GM18519 (cell line): Measurements from ENCODE around the gene RPS21.

Source experiments
- ATAC-seq: cut with Tn5 transposase; IDR thresholded peaks from one replicate; pipeline ENCODE4 v1.9.1; 2021; ENCODE audit warnings: mild to moderate bottlenecking, moderate library complexity; ENCODE audit not compliant: unreplicated experiment, low FRiP score

The RPS21 gene

DNA sequence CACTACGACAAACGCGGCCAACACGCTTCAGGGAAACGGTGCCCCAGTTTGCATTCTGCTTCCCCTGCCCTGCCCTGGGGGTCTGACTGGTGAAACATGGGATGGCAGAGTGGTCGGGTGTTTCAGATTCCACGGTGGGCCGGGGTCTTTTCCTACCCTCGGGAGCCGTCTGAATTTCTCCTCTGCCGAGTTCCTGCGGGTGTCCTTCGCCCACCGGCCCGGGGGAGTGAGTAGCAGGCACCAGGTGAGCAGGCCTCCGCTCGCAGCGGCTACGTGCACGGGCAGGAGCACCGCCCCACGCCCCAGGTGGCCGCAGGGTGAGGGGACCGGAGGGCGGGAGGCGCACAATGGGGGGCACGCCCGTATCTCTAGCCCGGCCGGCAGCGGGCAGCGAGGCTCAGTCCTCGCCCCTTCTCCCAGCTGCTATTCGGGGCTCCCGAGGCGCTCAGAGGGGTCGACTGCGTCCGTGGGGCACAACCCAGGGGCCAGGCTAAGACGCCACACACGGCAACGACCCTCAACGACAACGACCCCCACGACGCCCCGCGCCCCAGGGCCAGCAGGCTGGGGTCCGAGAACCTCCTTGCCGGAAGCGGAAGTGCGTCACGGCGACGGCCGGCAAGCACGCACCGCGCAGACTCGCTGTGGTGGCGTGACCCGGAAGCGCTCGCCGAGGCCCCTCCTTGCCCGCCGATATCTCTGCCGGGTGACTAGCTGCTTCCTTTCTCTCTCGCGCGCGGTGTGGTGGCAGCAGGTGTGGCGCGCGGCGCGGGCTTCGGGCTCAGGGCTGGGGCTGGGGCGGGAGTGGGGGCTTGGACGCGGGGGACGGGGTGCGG is at the start of gene RPS21:
Gene RPS21 (plus strand): TSS at position 721 of the 836 bp plus-strand sequence. CDS start 236 bp downstream, outside the sequence.
- ATAC-seq: peak; percentile 54

DNA sequence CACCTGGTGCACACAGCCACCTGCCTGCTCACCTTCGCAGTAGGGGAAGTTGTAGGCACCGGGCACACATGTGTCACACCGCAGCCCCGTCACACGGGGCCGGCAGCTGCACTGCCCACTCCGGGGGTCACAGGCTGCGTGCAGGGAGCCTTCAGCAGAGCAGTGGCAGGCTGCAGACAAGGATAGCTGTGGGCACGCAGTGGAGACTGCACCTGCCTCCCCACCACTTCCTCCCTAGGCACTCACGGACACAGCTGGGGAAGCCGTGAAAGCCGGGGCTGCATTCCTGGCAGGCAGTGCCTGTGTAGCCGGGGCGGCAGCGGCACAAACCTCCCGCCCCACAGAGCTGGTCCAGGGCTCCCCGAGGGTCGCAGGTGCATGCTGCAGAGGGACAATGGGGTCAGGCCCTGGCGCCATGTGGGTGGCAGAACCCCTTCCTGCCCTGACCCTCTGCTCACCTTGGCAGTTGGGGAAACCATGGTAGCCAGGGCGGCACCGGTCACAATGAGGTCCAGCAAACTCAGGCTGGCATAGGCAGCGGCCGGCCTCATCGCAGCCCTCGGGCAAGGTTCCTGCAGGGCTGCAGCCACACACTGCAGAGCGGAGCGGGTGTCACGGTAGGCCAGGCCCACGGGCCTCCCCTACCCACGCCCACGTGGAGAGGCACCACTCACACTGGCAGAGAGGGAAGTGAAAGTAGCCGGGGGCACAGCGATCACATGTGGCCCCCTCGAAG is 49.2 kb upstream of the RPS21 start:
- ATAC-seq: no peak

DNA sequence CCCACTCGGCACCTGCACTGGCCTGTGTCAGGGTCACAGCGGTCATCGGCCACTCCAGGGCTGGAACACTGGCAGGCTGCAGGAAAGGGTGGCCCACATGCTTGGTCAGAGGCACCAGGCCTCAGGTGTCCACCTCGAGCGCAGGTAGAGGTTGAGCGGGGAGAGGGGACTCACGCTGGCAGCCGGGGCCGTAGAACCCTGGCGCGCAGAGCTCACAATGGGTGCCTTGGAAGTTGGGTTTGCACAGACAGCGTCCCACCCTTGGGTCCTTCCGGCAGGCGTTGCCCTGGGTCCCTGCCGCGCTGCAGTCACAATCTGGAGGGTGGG is 48.6 kb upstream of the RPS21 start:
- no peak for ATAC-seq

DNA sequence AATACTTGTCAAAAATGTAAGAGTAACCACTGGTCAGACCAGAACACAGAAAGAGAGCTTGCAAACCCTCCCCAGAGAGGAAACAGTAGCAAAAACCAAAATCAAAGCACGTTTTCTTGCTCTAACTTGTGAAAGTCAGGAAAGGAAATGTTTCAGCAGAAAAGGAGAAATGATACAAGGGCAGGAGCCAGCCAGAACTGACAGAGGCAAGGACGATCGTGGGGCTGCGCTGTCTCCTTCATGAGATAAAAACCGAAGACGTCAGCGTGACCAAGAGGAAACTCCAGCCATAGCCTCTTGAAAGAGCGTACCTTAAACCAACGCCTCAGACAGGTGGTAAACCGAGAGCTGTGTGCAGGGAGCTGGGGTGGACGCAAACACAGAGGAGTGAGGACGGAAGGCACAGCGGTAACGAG is 47.2 kb upstream of the RPS21 start:
- ATAC-seq: peak; percentile 46

DNA sequence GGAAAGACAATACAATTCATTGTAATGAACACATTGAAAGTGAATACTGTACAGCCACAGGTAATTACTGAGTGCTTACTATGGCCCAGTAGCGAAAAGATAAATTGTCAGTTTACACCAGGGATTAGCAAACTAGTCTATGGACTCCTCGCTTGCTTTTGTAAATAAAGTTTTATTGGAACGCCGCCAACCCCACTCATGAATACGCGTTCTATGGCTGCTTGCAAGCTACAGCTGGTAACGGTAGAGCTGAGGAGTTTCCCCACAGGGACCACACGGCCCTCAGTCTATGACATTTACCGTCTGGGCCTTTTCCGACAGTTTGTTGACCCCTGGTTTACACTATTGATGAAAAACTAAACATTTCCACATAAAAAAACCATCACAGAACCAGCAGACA is 44.0 kb upstream of the RPS21 start:
- no peak for ATAC-seq

DNA sequence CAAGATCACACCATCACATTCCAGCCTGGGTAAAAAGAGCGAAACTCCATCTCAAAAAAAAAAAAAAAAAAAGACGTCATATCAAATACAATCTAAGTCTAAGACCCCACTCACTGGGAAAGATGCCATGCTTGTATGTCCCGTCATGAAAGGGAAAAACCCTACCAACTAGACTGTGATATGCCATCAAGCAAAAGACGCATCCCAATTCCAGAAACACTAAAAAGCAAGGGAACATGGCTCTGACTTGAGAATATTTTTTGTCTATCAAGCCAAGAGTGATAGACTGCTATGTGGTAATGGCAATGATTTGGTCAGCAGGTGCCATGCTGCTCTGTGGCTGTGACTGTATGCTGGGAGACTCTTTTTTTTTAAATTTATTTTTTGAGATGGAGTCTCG is 42.8 kb upstream of the RPS21 start:
- no peak for ATAC-seq

DNA sequence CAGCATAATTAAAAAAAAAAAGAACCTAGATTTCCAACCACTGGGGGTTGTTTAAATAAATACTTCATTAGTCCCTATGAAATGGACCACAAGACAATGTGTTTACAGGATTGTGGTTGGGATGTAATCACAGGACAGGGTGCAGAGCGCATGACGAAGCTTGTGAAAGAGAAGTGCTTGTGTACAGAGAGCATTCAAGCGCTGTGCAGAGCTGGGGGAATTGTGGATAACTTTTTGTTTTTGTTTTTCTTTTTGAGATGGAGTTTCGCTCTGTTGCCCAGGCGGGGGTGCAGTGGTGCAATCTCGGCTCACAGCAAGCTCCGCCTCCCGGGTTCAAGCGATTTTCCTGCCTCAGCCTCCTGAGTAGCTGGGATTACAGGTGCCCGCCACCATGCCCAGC is 42.1 kb upstream of the RPS21 start:
- ATAC-seq: no peak

DNA sequence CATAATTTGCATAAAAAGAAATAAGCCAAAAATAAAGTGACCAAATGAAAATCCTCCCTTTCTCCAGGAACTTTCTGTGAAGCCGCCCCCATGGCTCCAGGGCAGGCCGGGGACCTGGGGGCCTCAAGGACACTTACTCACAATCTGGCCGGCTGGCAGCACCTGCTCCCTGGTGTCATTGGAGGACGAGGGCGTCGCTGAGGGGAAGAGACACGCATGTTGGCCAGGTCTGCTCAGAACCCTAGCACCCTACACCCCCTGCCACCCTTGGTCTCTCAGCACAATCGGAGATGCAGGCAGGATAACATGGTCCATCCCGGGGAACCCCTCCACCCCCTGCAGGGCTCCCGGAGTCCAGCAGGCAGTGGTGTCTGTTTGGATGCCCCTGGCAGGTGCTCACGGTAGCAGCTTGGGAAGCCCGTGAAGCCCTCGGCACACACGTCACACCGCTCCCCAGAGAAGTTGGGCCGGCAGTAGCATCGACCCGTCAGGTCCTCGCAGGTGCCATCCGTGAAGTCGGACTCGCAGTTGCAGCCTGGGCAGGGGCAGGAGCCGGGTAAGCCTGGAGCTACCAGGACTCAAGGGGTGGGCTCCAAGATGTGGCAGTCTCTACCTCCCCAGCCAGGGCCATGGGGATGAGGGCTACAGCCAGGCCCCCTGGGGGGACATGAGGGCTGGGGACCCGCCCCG is 41.1 kb upstream of the RPS21 start:
- no peak for ATAC-seq

DNA sequence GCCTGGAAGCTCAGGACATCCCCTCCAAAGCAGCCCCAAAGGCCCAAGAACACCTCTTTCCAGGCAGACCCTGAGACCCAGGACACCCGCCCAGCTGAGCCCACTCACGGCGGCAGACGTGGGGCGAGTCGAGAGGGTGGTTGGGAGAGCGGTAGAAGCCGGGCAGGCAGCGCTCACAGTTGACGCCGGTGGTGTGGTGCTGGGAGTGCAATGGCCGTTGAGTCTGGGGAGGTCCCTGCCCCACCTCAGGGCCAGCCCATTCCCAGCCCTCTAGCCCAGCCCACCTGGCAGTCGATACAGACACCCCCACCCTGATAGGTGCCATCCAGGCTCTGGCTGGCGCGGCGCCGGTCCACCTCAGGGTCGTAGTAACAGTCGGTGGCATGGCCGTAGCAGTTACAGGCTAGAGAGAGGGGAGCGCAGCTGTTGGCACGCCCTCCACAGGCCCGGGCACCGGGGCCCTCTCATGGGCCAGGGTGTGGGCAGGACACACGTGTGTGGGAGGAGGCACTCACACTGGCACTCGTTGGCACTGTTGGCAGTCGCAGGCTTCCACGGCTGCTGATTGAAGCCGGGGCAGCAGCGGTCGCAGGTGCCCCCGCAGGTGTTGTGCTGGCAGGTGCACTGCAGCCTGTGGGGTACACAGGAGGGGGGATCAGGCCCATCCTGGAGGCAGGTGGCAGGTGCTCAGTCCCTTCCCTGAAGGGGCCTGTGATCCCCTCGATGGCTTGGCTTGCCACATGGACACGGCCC is 40.3 kb upstream of the RPS21 start:
- no peak for ATAC-seq

DNA sequence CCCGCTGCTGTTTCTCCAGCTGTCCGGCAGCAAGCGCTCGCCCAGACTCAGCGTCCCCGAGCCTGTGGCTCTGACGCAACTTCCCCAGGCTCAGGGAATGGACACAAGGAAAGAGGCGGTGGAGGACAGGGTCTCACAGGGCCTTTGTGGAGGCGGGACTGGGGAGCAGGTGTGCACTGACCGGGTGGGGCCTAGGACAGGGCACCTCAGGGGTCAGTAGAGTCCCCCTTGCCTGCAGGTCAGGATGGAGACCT is 39.8 kb upstream of the RPS21 start:
- ATAC-seq: no peak

DNA sequence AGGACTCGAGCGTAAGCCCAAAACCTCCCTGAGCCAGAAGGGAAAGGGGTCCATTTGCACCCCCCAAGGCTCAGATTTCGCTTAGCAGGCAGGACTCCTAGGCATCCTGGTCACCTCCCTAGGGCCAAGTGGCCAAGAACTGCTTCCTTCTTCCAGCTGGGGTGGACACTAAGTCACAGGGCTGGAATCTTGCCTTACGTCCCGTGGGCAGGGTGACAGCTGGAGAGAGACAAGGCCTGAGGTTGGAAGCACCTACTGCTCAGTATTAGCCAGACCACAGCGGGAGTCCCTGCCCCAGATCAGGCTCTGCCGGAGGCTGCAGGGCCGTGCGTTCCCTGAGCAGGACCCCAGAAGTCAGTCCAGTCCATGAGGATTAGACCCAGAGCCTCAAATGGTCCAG is 39.5 kb upstream of the RPS21 start:
- no peak for ATAC-seq

DNA sequence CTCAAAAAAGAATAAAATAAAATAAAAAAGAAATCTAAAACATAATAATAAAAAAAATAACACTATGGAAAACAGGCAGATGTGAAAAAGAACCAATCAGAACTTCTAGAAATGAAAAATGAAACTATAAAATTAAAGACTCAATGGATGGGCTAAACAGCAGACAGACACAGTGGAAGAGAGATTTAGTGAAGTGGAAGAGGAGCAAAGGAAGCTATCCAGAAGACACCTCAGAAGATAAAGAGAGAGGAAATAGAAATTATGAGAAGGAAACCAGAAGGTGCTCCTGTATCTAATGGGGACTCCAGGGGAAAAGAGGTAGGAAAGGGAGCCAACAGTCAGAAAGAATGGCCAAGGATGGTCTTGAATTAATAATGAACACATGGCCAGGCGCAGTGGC is 38.3 kb upstream of the RPS21 start:
- no peak for ATAC-seq

DNA sequence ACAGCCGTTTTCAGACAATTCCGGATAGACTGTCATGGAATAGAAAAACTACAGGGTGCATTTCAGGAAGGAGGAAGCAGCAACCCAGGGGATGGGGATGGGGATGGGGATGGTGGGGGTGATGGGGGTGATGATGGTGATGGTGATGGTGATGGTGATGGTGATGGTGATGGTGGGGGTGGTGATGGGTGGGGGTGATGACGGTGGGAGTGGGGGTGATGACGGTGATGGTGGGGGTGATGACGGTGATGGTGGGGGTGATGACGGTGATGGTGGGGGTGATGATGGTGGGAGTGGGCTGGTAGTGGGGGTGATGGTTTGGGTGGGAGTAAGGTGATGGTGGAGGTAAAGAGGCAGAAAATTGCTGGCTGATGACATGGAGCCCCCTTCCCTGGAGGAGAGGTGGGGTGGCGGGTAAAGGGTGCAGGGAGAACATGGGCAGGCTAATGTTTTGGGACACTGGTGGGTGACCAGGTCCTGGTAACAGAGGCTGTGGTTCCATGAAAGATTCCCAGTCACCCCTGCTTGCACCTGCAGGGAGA is 37.3 kb upstream of the RPS21 start:
- ATAC-seq: no peak

DNA sequence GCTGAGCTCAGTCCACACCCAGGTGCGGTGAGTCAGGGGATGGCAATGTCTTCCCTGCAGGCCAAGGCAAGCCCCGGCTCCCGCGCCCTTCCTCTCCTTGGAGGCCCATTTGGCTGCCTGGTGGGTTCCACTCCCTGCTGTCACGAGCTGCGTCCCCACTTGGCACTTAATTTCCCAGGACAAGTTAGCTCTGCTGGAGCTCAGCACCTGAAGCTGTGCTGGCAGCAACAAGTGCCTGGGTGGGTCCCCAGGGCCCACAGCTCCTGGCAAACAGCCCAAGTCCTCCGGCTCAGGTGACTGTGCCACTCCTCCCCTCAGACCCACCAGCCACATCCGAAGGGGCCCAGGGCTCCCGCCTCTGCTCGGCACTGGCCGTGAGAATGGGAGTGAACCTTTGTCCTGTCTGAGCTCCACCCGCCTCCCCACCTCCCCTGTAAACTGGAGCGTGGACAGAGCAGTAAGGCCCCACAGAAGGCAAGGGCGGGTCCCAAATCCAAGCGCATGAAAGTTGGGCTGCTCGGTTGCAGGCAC is 36.7 kb upstream of the RPS21 start:
- ATAC-seq: no peak

DNA sequence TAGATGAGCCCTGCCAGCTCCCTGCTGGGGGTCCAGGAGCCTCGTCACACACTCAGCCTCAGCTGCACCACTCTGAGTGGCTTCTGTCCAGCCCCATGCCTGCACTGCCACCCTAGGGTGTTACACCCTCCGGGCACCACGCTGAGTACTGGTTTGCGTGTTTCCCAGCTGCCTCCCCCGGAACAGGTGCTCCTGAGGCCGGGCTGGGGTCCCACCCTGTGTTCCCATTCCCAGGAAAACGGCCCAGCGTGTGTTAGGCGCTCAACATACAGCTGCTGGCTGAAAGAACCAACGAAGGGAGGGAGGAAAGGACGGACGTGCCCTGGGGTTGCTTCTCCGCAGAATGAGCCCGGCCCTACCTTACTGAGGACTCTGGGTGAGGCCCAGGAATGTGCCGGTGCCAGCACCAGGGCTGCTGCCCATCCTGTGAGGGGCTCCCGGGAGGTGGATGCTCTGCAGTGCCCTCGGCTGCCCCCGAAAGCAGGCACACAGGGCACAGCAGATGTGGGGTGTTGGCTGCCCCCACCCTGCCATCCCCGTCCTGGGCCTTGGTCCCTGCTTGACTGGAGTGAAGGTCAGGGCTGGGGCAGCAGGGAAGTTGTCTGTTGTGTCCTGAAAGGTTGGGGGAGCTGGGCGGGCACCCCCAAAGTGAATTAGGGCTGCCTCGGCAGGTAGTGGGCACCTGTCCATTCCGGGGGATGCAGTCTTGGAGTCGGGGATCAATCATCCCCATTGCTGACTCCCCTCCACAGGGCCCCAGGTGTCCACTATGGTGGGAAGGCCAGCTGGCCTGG is 36.1 kb upstream of the RPS21 start:
- no peak for ATAC-seq

DNA sequence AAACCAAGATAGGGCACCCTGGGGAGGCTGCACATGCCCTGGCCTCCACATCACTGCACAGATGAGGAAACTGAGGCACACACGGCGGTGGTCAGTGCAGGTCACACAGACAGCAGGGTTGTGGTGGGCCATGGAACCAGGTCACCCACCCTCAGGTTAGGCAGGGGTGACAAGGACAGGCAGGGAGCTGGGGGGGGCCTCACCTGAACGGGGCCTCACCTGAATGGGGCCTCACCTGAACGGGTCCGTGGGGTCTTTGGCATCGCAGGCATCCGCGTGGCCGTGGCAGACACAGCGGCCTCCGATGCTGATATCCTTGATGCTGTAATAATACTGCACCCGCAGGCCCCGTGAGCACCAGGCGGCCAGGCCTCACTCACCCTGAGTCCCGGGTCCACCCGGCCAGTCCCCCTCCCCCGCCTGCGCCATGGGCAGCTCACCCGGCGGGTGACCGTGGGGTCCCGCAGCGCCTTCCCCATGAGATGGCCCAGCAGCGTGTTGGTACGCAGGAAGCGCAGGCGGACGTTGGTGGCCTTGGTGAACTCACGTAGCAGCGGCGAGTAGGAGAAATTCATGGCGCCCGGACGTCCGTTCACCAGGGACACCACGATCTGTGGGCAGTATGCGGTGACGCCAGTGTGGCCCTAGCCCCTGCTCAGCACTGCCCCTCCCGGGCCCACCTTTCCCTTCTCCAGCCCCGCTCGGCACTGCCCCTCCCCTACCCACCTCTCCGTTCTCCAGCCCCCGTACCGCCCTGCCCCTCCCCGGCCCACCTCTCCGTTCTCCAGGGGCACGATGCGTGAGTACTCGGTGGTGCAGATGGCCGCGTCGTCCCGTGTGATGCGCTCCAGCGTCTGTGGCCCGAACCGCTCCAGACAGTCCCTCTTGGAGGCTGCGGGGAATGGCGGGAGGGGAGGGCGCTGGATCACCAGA is 35.2 kb upstream of the RPS21 start:
- no peak for ATAC-seq

DNA sequence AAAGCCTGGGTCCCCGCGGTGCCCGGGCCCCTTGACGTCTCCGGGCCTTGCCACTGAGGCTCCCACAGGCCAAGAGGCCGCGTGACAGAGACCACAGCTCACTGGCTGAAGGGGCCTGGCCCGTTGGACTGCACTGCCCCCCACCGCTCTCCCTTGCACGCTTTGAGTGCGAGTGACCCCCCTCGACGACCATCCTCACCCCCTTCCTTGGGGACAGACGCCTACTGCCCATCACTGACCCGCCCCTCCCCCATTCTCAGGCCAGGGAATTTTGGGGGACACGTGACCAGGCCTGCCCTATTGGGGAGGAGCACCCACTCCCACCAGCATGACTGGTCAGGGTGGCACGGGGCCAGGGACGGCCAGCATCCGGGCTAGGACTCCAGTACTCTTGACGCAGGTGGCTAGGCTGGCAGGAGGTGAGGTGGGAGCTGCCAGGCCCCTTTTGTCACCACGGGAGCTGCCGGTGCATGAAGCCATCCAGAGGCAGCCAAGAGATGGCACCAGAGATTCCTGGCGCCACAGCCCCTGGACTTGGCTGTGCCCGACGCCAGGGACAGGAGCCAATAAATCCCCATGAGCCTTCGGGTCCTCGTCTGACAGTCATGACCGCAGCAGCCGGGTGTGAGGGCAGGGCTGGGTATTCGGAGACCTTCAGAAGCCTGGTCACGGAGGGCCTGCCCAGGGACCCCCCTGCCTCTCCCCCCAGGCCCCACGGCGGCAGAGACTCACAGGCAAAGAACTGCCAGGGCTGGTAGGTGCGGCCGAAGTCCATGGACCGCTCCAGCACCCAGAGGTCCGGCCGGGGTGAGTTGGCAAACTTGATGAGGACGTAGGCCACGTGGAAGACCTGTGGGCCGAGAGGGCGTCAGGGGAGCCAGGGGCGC is 34.3 kb upstream of the RPS21 start:
- ATAC-seq: no peak
